ENCODE measurements around the gene ALCAM.

DNA sequence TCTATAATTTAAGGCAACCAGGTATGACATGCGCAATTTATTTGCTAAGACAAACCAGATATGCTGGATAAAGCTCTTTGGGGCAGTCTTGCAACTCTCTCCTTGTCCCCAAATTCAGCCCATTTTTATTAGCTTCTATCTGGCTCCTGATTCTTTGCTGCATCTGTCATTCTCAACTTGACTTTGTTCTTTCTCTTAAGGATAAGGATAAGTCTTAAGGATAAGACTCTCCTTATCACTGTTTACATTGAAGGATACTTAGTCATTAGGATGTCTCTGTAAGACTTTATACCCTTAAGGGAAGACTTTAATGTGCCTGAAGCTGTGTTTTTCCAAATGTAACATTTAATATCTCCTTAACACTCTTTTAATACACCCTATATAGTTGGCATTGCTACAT lies 49.2 kb downstream of the ALCAM start:
- no peak for TF ChIP-seq SUZ12 (IDR thresholded peaks at IDR 0.05; ENCODE audit: extremely low read depth, insufficient read depth, insufficient read length)
- no peak for TF ChIP-seq YY1 (IDR thresholded peaks at IDR 0.05; ENCODE audit: insufficient read depth, insufficient read length)
- TF ChIP-seq ZNF274 (IDR thresholded peaks at IDR 0.05; ENCODE audit: low read depth, low read length), result no peak

All from NT2/D1 (cell line).